A549 treated with AZD2906 at 1 μM for 4 hours (cell line): Measurements from ENCODE around the gene CCDC88C. TPM values are rescaled to one million over a fixed set of nuclear protein-coding genes. Genes with fewer than 3 reads are reported as not detected.

ENCODE experiments used
- total RNA-seq: library from RNA; stranded (reverse); fragments of 200-300 nt; extraction: Qiagen RNA extraction; gene quantifications from 5 replicates; pipeline ENCODE4 v1.2.3, GENCODE V29; 2022

Gene CCDC88C, protein sequence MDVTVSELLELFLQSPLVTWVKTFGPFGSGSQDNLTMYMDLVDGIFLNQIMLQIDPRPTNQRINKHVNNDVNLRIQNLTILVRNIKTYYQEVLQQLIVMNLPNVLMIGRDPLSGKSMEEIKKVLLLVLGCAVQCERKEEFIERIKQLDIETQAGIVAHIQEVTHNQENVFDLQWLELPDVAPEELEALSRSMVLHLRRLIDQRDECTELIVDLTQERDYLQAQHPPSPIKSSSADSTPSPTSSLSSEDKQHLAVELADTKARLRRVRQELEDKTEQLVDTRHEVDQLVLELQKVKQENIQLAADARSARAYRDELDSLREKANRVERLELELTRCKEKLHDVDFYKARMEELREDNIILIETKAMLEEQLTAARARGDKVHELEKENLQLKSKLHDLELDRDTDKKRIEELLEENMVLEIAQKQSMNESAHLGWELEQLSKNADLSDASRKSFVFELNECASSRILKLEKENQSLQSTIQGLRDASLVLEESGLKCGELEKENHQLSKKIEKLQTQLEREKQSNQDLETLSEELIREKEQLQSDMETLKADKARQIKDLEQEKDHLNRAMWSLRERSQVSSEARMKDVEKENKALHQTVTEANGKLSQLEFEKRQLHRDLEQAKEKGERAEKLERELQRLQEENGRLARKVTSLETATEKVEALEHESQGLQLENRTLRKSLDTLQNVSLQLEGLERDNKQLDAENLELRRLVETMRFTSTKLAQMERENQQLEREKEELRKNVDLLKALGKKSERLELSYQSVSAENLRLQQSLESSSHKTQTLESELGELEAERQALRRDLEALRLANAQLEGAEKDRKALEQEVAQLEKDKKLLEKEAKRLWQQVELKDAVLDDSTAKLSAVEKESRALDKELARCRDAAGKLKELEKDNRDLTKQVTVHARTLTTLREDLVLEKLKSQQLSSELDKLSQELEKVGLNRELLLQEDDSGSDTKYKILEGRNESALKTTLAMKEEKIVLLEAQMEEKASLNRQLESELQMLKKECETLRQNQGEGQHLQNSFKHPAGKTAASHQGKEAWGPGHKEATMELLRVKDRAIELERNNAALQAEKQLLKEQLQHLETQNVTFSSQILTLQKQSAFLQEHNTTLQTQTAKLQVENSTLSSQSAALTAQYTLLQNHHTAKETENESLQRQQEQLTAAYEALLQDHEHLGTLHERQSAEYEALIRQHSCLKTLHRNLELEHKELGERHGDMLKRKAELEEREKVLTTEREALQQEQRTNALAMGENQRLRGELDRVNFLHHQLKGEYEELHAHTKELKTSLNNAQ (N-terminal part only)
- total RNA-seq = 5.7 to 6.6 TPM (median 6.1 TPM) in 5 replicates

GRCh38 chr14:91417120-91417982 lies at the start of gene CCDC88C:
TSS of gene CCDC88C (minus strand) at chr14:91417820. CDS start at chr14:91417690, 130 bp downstream.

GRCh38 chr14:91244501-91244901 lies 173.1 kb downstream of the CCDC88C start, which contains the start of gene GPR68:
TSS of gene GPR68 (minus strand) at chr14:91244704. CDS start at chr14:91235050, 9,654 bp downstream.

Other genes starting within 250 kb of the CCDC88C start
- 0.24 to 0.49 TPM (median 0.38 TPM) in 5 replicates for gene GPR68, start 173.1 kb downstream of the CCDC88C start, total RNA-seq
- 65.7 to 95.1 TPM (median 68.9 TPM) in 5 replicates for gene PPP4R3A, start 92.5 kb upstream of the CCDC88C start, total RNA-seq